HepG2 (cell line): ENCODE data around the gene RHOT2. TPM values are rescaled to one million over a fixed set of nuclear protein-coding genes. Genes with fewer than 3 reads are reported as not detected.

Source experiments
- ATF7-NPFF ChIP-seq: sonication (generic); formaldehyde crosslinking; IDR thresholded peaks from 2 replicates; pipeline ENCODE4 v1.8.1; 2023; ENCODE audit warnings: mild to moderate bottlenecking, low read depth, missing genetic modification reagents, moderate library complexity
- CHD2 ChIP-seq: IDR thresholded peaks from 2 replicates; pipeline ENCODE4 v1.6.1; 2011; ENCODE audit warnings: low read depth, low read length, improper control_type of control experiment
- DNMT1 ChIP-seq: sonication (generic); formaldehyde crosslinking; IDR thresholded peaks from 2 replicates; pipeline ENCODE4 v1.5.1; 2020; ENCODE audit warnings: mild to moderate bottlenecking, missing genetic modification reagents
- DRAP1 ChIP-seq: IDR thresholded peaks from 2 replicates; pipeline ENCODE4 v1.6.1; 2016; ENCODE audit warnings: missing genetic modification reagents, missing compliant biosample characterization
- ELF3 ChIP-seq: IDR thresholded peaks from 2 replicates; pipeline ENCODE4 v1.6.1; 2016; ENCODE audit warnings: missing genetic modification reagents, missing compliant biosample characterization
- ELF4 ChIP-seq: sonication (generic); formaldehyde crosslinking; IDR thresholded peaks from 2 replicates; pipeline ENCODE4 v1.5.0; 2020; ENCODE audit warnings: missing genetic modification reagents, mild to moderate bottlenecking, moderate library complexity, borderline replicate concordance
- ETV5 ChIP-seq: IDR thresholded peaks from 2 replicates; pipeline ENCODE4 v1.6.1; 2018; ENCODE audit warnings: missing biosample characterization, missing genetic modification reagents, inconsistent platforms, borderline replicate concordance
- EZH2 ChIP-seq: conservative IDR thresholded peaks from 2 replicates; pipeline ENCODE4 v1.6.1; 2012; ENCODE audit warnings: mild to moderate bottlenecking, low read depth, low read length, moderate library complexity
- HMG20B ChIP-seq: conservative IDR thresholded peaks from 2 replicates; pipeline ENCODE4 v1.6.1; 2016; ENCODE audit warnings: missing genetic modification reagents, missing compliant biosample characterization
- MTF2 ChIP-seq: sonication (generic); formaldehyde crosslinking; IDR thresholded peaks from 2 replicates; pipeline ENCODE4 v1.5.0; 2020; ENCODE audit warnings: missing genetic modification reagents, borderline replicate concordance
- SP5 ChIP-seq: IDR thresholded peaks from 2 replicates; pipeline ENCODE4 v1.6.1; 2016; ENCODE audit warnings: low read depth, borderline replicate concordance
- TBX3 ChIP-seq: fragments of 450-650 bp; IDR thresholded peaks from 2 replicates; pipeline ENCODE4 v1.6.1; 2017; ENCODE audit warnings: antibody characterized with exemption, mild to moderate bottlenecking, inconsistent platforms, borderline replicate concordance
- TMF1 ChIP-seq: sonication (generic); formaldehyde crosslinking; IDR thresholded peaks from 2 replicates; pipeline ENCODE4 v1.8.1; 2022; ENCODE audit warnings: low read depth, missing genetic modification reagents
- YEATS2 ChIP-seq: sonication (generic); formaldehyde crosslinking; IDR thresholded peaks from 2 replicates; pipeline ENCODE4 v1.4.0; 2020; ENCODE audit warnings: missing genetic modification reagents, borderline replicate concordance
- ZNF468 ChIP-seq: sonication (generic); formaldehyde crosslinking; IDR thresholded peaks from 2 replicates; pipeline ENCODE4 v1.8.0; 2022; ENCODE audit warnings: mild to moderate bottlenecking, moderate library complexity, missing genetic modification reagents
- ZNF550 ChIP-seq: sonication (generic); formaldehyde crosslinking; IDR thresholded peaks from 2 replicates; pipeline ENCODE4 v1.4.0; 2020; ENCODE audit warnings: mild to moderate bottlenecking, missing genetic modification reagents, borderline replicate concordance
- ZNF737 ChIP-seq: sonication (generic); formaldehyde crosslinking; IDR thresholded peaks from 2 replicates; pipeline ENCODE4 v1.5.0; 2020; ENCODE audit warnings: missing genetic modification reagents, mild to moderate bottlenecking, borderline replicate concordance
- ZNF772 ChIP-seq: sonication (generic); formaldehyde crosslinking; IDR thresholded peaks from 2 replicates; pipeline ENCODE4 v1.5.0; 2020; ENCODE audit warnings: mild to moderate bottlenecking, missing genetic modification reagents
- ZNF773 ChIP-seq: sonication (generic); formaldehyde crosslinking; IDR thresholded peaks from 2 replicates; pipeline ENCODE4 v1.4.0; 2020; ENCODE audit warnings: missing genetic modification reagents, borderline replicate concordance
- ZNF775 ChIP-seq: sonication (generic); formaldehyde crosslinking; IDR thresholded peaks from 2 replicates; pipeline ENCODE4 v1.4.0; 2020; ENCODE audit warnings: missing genetic modification reagents, mild to moderate bottlenecking, moderate library complexity, borderline replicate concordance
- polyA plus RNA-seq, 8 experiments: library from polyadenylated mRNA; depleted of rRNA in 3 of 8; stranded (reverse) in 7 of 8; unstranded in 1 of 8; fragments of >200 nt; fragmentation: Illumina TruSeq in 4 of 8; extraction: Trizol in 4 of 8; gene quantifications; 2 replicates each; pipeline versions ENCODE4 v1.2.1 to v1.2.3, GENCODE V29; 2011 to 2016; ENCODE audit warnings: low read depth in 4 of 8, missing spikeins in 1 of 8, mixed read lengths in 1 of 8; ENCODE audit not compliant: insufficient read depth in 1 of 8
- total RNA-seq, 5 experiments: library from RNA; depleted of rRNA; stranded (reverse); fragments of >200 nt; fragmentation: Illumina TruSeq; extraction: Trizol; gene quantifications; 2 replicates each; pipeline ENCODE4 v1.2.3, GENCODE V29; 2016; ENCODE audit warnings: low read depth in 1 of 5
- TF ChIP-seq, protein P1 (sequence below): IDR thresholded peaks from 2 replicates; pipeline ENCODE4 v1.6.1; 2016; ENCODE audit warnings: mild to moderate bottlenecking, missing biosample characterization, missing genetic modification reagents
- TF ChIP-seq, protein P2 (sequence below): sonication (generic); formaldehyde crosslinking; conservative IDR thresholded peaks from 2 replicates; pipeline ENCODE4 v1.8.0; 2022; ENCODE audit warnings: low read depth, missing genetic modification reagents
- TF ChIP-seq, protein P3 (sequence below): IDR thresholded peaks from 2 replicates; pipeline ENCODE4 v1.6.1; 2016; ENCODE audit warnings: missing biosample characterization, missing genetic modification reagents, low read depth
- TF ChIP-seq, protein P4 (sequence below): sonication (generic); formaldehyde crosslinking; IDR thresholded peaks from 2 replicates; pipeline ENCODE4 v1.8.1; 2022; ENCODE audit warnings: mild to moderate bottlenecking, missing genetic modification reagents

RHOT2 gene
- total and polyA plus RNA-seq, 2 of the 13 experiments (the other 11 are each of a cell fraction or from before 2014, with no cell fraction given), result 63.6 to 76.9 TPM

DNA sequence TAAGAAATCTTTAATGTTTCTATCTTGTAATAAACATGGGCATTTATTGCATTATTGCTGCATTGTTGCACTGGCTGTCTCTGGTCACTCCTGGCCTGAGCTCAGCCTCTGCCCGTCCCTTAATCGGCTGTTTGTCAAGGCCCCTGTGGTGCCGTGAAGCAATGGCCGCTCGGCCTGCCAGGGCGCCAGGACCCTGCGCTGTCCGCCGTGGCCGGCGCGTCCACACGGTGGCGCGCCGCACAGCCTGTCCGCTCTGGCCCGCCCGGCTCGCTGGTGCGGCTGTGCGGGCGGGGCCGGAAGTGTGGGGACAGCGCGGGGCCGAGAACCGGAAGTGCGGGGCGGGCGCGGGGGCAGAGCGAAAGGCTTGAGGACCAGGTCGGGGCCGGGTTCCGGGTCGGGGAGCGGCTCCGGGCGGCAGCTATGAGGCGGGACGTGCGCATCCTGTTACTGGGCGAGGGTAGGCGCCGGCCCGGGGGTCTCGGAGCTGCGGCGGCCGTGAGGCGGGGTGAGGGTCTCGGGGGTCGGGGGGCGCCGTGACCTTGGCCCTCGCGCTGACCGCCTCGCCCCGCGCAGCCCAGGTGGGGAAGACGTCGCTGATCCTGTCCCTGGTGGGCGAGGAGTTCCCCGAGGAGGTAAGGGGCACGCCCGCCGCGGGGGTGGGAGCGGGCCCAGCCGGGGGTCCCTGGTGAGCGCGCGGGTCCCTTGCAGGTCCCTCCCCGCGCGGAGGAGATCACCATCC, at the start of gene RHOT2 (continued):
- TF ChIP-seq ETV5 (CRISPR knock-in tag) (peak; percentile 78), EZH2 (no peak), TBX3 (no peak), ZNF772 (peak; percentile 33; the same call in 1 of the 2 replicates), ZNF775 (CRISPR knock-in tag) (no peak), DRAP1 (CRISPR knock-in tag) (peak; percentile 61; the same call in 1 of the 2 replicates), ZNF550 (CRISPR knock-in tag) (no peak; the same call in 1 of the 2 replicates), ELF3 (CRISPR knock-in tag) (peak; percentile 79), ZNF773 (CRISPR knock-in tag) (peak; percentile 56; the same call in 1 of the 2 replicates), ZNF737 (CRISPR knock-in tag) (no peak), ELF4 (CRISPR knock-in tag) (no peak), HMG20B (no peak), DNMT1 (CRISPR knock-in tag) (peak; percentile 94), TMF1 (no peak; the same call in 1 of the 2 replicates), ATF7-NPFF (peak; percentile 86; the same call in 1 of the 2 replicates), CHD2 (no peak), MTF2 (no peak), ZNF468 (CRISPR knock-in tag) (no peak; the same call in 1 of the 2 replicates), YEATS2 (CRISPR knock-in tag) (peak; percentile 66), SP5 (CRISPR knock-in tag) (no peak; the same call in 1 of the 2 replicates)
- TF ChIP-seq, protein P1, sequence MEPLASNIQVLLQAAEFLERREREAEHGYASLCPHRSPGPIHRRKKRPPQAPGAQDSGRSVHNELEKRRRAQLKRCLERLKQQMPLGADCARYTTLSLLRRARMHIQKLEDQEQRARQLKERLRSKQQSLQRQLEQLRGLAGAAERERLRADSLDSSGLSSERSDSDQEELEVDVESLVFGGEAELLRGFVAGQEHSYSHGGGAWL (CRISPR knock-in tag), result no peak
- TF ChIP-seq, protein P2, sequence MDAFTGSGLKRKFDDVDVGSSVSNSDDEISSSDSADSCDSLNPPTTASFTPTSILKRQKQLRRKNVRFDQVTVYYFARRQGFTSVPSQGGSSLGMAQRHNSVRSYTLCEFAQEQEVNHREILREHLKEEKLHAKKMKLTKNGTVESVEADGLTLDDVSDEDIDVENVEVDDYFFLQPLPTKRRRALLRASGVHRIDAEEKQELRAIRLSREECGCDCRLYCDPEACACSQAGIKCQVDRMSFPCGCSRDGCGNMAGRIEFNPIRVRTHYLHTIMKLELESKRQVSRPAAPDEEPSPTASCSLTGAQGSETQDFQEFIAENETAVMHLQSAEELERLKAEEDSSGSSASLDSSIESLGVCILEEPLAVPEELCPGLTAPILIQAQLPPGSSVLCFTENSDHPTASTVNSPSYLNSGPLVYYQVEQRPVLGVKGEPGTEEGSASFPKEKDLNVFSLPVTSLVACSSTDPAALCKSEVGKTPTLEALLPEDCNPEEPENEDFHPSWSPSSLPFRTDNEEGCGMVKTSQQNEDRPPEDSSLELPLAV (CRISPR knock-in tag), result 0 out of 2 replicates have a peak, but pooled peaks have one; percentile 25
- TF ChIP-seq, protein P3, sequence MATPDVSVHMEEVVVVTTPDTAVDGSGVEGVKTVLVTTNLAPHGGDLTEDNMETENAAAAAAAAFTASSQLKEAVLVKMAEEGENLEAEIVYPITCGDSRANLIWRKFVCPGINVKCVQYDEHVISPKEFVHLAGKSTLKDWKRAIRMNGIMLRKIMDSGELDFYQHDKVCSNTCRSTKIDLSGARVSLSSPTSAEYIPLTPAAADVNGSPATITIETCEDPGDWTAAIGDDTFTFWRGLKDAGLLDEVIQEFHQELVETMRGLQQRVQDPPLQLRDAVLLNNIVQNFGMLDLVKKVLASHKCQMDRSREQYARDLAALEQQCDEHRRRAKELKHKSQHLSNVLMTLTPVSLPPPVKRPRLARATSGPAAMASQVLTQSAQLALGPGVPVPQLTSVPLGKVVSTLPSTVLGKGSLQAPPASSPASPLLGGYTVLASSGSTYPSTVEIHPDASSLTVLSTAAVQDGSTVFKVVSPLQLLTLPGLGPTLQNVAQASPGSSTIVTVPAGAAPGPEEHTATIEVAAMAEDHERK, result no peak
- TF ChIP-seq, protein P4, sequence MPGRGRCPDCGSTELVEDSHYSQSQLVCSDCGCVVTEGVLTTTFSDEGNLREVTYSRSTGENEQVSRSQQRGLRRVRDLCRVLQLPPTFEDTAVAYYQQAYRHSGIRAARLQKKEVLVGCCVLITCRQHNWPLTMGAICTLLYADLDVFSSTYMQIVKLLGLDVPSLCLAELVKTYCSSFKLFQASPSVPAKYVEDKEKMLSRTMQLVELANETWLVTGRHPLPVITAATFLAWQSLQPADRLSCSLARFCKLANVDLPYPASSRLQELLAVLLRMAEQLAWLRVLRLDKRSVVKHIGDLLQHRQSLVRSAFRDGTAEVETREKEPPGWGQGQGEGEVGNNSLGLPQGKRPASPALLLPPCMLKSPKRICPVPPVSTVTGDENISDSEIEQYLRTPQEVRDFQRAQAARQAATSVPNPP, result peak; percentile 83; the same call in 1 of the 2 replicates
